ENCODE results near the gene PHYHD1. TPM values are rescaled to one million over a fixed set of nuclear protein-coding genes. Genes with fewer than 3 reads are reported as not detected.

PHYHD1 gene
- total RNA-seq, 1 experiment from 2014 or later, result not detected

DNA sequence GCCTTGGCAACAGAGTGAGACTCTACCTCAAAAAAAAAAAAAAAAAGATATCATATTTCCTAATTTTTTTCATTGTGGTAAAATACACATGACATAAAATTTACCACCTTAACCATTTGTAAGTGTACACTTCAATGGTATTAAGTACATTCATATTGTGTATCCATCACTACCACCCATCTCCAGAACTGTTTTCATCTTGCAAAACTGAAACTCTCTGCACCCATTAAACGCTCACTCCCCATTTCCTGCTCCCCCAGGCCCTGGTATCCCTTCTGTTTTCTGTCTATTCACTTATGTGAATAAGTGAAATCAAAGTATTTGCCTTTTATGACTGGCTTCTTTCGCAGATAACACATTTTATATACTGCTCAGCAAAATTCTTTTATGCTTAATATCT lies 26.0 kb upstream of the PHYHD1 start:
- no peaks in the 10 kb centered on the region for H3K36me3 ChIP-seq (ENCODE audit: control insufficient read depth, insufficient read depth, low read length)
- no peaks in the 10 kb centered on the region for H3K9me3 ChIP-seq (ENCODE audit: control insufficient read depth, insufficient read depth, low read depth, low read length)
- H3K27me3 ChIP-seq (ENCODE audit: control insufficient read depth, insufficient read depth, low read length), result no peaks in the 10 kb centered on the region
- TF ChIP-seq, protein P1, sequence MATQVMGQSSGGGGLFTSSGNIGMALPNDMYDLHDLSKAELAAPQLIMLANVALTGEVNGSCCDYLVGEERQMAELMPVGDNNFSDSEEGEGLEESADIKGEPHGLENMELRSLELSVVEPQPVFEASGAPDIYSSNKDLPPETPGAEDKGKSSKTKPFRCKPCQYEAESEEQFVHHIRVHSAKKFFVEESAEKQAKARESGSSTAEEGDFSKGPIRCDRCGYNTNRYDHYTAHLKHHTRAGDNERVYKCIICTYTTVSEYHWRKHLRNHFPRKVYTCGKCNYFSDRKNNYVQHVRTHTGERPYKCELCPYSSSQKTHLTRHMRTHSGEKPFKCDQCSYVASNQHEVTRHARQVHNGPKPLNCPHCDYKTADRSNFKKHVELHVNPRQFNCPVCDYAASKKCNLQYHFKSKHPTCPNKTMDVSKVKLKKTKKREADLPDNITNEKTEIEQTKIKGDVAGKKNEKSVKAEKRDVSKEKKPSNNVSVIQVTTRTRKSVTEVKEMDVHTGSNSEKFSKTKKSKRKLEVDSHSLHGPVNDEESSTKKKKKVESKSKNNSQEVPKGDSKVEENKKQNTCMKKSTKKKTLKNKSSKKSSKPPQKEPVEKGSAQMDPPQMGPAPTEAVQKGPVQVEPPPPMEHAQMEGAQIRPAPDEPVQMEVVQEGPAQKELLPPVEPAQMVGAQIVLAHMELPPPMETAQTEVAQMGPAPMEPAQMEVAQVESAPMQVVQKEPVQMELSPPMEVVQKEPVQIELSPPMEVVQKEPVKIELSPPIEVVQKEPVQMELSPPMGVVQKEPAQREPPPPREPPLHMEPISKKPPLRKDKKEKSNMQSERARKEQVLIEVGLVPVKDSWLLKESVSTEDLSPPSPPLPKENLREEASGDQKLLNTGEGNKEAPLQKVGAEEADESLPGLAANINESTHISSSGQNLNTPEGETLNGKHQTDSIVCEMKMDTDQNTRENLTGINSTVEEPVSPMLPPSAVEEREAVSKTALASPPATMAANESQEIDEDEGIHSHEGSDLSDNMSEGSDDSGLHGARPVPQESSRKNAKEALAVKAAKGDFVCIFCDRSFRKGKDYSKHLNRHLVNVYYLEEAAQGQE (IDR thresholded peaks at IDR 0.05; ENCODE audit: insufficient read depth in 1 of 2, low read depth in 2 of 2, low read length in 1 of 2), result no peak
- TF ChIP-seq TCF7L2 (IDR thresholded peaks at IDR 0.05; ENCODE audit: low read depth, low read length) (no peak), POLR2AphosphoS5 (IDR thresholded peaks at IDR 0.05; ENCODE audit: low read depth, low read length) (no peak), SIN3A (IDR thresholded peaks at IDR 0.05; ENCODE audit: borderline replicate concordance, insufficient read depth, low read depth, low read length) (no peak)
- in situ Hi-C loops (cut with HindIII; ENCODE audit: low pct_unique_long_range_greater_than_20kb, low sequenced_read_pairs), result no loop called here
- intact Hi-C loops (cut with micrococcal nuclease; ENCODE audit: unreplicated experiment), result no loop called here
- peaks cover 8% of the 10 kb centered on the region; the same call in 1 of the 2 replicates for H3K4me1 ChIP-seq (ENCODE audit: control insufficient read depth, insufficient read depth, low read length)
- CTCF ChIA-PET, result no interaction called here
- no peak overlapping the region for H3K4me3 ChIP-seq (ENCODE audit: low read depth in 2 of 2, low read length in 2 of 2)
- BruUV-seq (replicated peaks), result no TSS peak
- no peak overlapping the region for H3K27ac ChIP-seq (ENCODE audit: low read length)
- POLR2A ChIA-PET, result no interaction called here
- DNase-seq (ENCODE audit: low read depth, low spot score) (no peak), ATAC-seq (no peak)

DNA sequence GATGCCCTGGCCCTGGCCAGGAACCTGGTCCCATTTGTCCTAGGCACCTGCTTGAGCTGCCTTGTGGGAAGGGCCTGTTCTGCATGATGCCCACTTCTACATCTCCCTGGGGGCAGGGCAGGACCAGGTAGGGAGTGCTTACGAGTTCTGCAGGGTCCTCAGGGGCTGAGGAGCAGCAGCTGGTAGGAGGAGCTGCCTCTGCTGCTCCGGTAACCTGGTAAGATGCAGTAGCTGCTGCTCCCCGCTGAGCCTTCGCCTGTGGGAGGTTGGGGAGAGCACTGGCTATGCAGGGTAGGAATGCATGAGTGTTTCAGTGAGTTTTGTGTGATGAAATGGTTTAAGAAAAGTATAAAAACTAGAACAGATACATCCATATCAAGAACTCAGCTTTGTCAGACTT lies 25.2 kb upstream of the PHYHD1 start:
- Histone ChIP-seq H3K4me3 (ENCODE audit: low read depth in 2 of 2, low read length in 2 of 2) (no peak overlapping the region), H3K27me3 (ENCODE audit: control insufficient read depth, insufficient read depth, low read length) (no peaks in the 10 kb centered on the region), H3K4me1 (ENCODE audit: control insufficient read depth, insufficient read depth, low read length) (peaks cover 8% of the 10 kb centered on the region; the same call in 1 of the 2 replicates), H3K27ac (ENCODE audit: low read length) (no peak overlapping the region), H3K36me3 (ENCODE audit: control insufficient read depth, insufficient read depth, low read length) (no peaks in the 10 kb centered on the region), H3K9me3 (ENCODE audit: control insufficient read depth, insufficient read depth, low read depth, low read length) (no peaks in the 10 kb centered on the region)
- intact Hi-C loops (cut with micrococcal nuclease; ENCODE audit: unreplicated experiment), result no loop called here
- TF ChIP-seq POLR2AphosphoS5 (IDR thresholded peaks at IDR 0.05; ENCODE audit: low read depth, low read length), result no peak
- TF ChIP-seq TCF7L2 (IDR thresholded peaks at IDR 0.05; ENCODE audit: low read depth, low read length), result no peak
- ChIA-PET POLR2A (interaction anchor here (0.6 kb wide), 1 partner anchor 27 kb away, joined by 6 read pairs; no protein-coding TSS in a partner anchor), CTCF (no interaction called here)
- no TSS peak for BruUV-seq (replicated peaks)
- ATAC-seq (no peak; the same call in 1 of the 2 replicates), DNase-seq (ENCODE audit: low read depth, low spot score) (no peak)
- in situ Hi-C loops (cut with HindIII; ENCODE audit: low pct_unique_long_range_greater_than_20kb, low sequenced_read_pairs), result no loop called here

DNA sequence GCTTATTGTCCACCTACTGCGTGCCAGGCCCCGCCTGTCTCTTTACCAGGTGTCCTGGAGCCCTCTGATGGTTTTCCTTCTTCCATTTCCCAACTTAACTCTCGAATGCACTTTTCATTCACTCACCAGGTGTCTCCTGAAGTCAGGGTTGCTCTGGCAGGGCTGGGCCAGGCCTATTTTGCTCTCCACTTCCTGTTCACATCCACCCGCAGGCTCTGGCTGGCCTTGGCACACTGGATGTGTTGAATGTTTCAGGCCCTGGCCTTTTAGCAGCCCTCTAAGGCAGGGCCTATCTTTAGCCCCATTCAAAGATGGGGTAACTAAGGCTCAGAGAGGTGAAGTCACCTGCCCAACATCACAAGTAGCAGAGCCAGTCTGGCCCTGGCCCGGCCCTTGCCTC lies 22.4 kb upstream of the PHYHD1 start:
- no peak for DNase-seq (ENCODE audit: low read depth, low spot score)
- CTCF ChIA-PET, result no interaction called here
- in situ Hi-C loops (cut with HindIII; ENCODE audit: low pct_unique_long_range_greater_than_20kb, low sequenced_read_pairs), result no loop called here
- no peak overlapping the region for H3K4me3 ChIP-seq (ENCODE audit: low read depth in 2 of 2, low read length in 2 of 2)
- POLR2A ChIA-PET, result no interaction called here
- H3K36me3 ChIP-seq (ENCODE audit: control insufficient read depth, insufficient read depth, low read length), result no peaks in the 10 kb centered on the region
- no peaks in the 10 kb centered on the region for H3K9me3 ChIP-seq (ENCODE audit: control insufficient read depth, insufficient read depth, low read depth, low read length)
- H3K4me1 ChIP-seq (ENCODE audit: control insufficient read depth, insufficient read depth, low read length), result no peaks in the 10 kb centered on the region
- no peak overlapping the region for H3K27ac ChIP-seq (ENCODE audit: low read length)
- BruUV-seq (replicated peaks), result no TSS peak
- intact Hi-C loops (cut with micrococcal nuclease; ENCODE audit: unreplicated experiment), result no loop called here
- H3K27me3 ChIP-seq (ENCODE audit: control insufficient read depth, insufficient read depth, low read length), result no peaks in the 10 kb centered on the region
- TF ChIP-seq SIN3A (IDR thresholded peaks at IDR 0.05; ENCODE audit: borderline replicate concordance, insufficient read depth, low read depth, low read length) (no peak), CTCF (IDR thresholded peaks at IDR 0.05) (no peak)
- TF ChIP-seq, protein P1 (IDR thresholded peaks at IDR 0.05; ENCODE audit: insufficient read depth in 1 of 2, low read depth in 2 of 2, low read length in 1 of 2), result no peak
- ATAC-seq, result no peak
